Stimulated activated CD8-positive, alpha-beta memory T cell treated with anti-CD3 and anti-CD28 coated beads, Interleukin-12 subunit alpha, Interleukin-12 subunit beta, amount 100 ng/mL, for 24 hours (primary cell): ENCODE data around the gene OSGIN1.
"Not testable (repeated sequence)": the region's sequence is repeated elsewhere in the genome, so short reads cannot be mapped to it uniquely, and the experiment has no call there.

Experiments
- DNase-seq: peaks from one replicate; pipeline ENCODE4 v3.0.0-alpha.2; 2020; ENCODE audit errors: extremely low read depth

Gene OSGIN1

DNA sequence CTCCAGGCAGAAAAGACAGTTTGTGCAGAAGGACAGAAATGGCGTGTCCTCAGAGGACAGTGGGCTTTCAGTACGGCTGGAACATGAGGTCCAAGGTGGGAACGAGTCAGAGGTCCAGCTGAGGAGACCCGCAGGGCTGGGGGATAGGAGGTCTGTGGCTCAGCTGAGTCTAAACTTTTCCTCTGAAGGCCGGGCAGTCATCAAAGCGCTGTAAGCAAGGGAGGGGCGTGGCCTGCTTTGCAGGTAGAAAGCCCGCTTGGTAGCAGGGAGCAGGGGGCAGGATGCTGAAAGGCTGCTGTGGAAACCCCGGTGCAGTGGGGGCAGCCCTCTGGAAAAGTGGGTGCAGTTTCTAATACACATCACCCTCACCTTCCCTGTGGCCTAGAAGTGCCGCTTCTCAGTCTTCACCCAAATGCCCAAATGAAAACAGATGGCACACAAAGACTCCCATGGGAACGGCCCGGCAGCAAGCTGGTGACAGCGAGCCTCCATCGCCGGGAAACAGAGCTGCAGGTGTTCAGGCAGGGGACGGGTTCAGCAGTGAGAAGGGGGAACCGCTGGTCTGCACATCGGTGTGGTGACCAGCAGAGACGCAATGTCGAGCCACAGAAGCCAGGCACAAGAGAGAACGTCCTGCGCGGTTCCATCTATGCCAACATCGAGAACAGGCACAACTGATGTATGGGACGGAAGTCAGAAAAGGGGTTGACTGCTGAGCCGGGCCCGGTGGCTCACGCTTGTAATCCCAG, 12.2 kb upstream of the OSGIN1 start:
- no peak for DNase-seq

- not testable (repeated sequence) for DNase-seq
Measured at GRCh38 chr16:83941546-83941945, 11.5 kb upstream of the OSGIN1 start.

GRCh38 chr16:83942074-83942473, 11.0 kb upstream of the OSGIN1 start:
- no peak for DNase-seq

DNA sequence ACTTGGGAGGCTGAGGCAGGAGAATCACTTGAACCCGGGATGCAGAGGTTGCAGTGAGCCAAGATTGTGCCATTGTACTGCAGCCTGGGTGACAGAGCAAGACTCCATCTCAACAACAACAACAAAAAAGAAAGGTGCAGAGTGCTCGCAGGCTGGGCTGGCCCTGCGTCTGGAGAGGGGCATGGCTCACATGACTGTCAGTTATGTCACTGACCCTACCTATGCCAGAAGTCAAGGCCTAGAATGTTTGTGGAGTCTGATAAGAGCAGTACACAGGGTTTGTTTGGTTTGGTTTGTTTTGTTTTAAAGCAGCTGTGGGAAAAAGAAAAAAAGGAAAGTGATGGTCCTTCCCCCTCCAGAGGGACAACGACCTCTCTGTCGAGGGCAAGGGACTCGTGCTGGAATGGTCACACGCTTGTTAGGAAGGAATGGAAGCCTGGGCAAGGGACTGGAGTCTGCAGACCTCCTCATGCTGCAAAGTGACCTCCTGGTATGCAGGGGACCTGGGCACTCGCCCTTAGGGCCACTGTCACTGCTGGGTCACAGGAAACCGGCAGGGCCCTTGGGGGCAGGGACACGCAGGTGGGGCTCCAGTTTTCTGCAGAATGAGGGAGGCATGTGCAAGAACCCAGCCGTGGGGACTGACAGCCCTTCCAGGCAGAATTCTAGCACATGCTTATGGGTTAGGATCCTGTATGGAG, 10.1 kb upstream of the OSGIN1 start:
- DNase-seq: no peak

DNA sequence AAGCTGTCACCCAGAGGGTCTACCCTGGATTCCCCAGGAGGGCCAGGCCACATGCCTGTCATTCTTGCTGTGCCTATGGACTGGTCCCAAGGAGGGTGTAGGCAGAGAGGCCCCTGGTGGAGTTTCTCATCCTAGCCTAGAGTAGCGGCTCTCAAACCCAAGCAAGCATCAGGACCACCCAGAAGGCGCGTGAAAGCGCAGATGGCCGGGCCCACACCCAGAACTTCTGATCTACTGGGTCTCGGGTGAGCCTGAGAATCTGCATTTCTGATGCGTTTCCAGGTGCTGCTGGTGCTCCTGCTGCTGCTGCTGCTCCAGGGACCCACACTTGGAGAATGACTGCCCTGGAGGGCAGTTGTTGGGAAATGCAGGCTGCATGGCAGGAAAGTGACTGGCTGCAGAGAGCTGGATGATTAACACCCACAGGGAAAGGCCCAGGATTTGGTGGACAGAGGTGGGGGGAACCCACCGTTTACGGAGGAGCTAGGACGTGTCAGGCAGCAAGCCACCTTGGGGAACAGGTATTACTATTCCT, 9.5 kb upstream of the OSGIN1 start:
- no peak for DNase-seq

GRCh38 chr16:83945587-83945986, 7.5 kb upstream of the OSGIN1 start:
- no peak for DNase-seq

DNA sequence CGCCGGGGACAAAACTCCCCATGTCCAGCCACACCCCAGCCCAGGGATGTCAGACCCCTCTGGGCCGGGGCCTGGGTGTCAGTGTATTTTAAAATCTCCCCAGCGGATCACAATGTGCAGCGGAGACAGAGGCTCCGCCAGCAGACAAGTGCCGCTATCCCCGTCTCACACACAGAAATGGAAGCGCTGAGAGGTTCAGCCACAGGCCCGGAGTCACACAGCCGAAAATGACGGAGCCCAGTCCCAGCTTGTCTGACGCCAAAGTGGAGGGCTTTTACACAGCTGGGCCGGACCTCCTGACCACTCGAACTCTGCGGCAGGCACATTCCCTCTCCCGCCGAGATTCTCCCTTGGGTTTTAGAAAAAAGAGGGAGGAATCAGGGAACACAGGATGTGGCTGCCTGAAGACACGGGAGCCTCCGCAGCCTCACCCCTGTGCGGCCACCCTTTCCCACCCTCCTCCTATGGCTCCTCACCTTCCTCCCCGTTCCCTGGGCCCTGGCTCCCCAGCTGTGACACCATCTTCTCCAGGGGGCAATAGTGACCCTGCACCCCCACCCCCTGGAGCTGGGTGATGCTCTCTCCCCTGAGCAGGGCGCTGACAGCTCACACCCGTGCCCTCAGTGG, 6.8 kb upstream of the OSGIN1 start:
- no peak for DNase-seq

DNA sequence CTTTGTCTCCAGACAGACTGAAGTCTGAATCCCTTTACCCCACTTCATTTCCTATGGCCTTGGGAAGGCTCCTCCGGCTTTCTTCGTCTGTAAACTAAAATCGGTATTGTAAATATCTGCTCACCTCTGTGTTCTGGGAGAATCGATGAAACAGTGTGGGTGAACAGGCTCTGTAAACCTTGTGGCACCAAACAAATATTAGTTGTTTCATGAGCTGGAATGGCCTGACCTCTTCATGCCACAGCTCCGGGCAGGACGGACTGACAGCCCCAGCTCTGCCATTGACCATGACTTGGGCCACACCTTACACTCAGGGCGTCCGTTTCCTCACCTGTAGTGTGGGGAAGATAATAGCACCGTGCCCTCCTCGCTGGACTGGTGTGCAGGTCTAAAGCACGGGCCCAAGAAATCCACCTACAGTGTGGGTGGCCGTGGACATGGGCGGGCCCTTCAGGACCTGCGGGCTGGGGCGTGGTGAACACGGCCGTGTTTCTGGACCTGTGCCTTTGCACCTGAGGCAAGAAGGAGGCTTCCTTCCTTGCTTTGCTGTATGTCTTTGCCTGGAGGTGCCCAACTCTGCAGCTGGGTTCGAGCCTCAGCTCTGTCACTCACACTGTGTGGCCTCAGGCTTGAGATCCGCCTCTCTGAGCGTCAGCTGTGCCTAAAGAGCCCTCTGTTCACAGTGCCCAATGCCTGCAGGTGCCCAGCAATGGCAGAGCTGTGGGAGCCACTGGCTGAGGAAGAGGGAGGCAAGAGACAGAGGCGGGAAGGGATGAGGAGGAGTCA, 6.1 kb upstream of the OSGIN1 start:
- DNase-seq: no peak

GRCh38 chr16:83947642-83948234, 5.3 kb upstream of the OSGIN1 start:
- DNase-seq: no peak

- no peak for DNase-seq
Measured at GRCh38 chr16:83948914-83949723, 3.9 kb upstream of the OSGIN1 start.

GRCh38 chr16:83949724-83950001, 3.4 kb upstream of the OSGIN1 start:
- no peak for DNase-seq

DNA sequence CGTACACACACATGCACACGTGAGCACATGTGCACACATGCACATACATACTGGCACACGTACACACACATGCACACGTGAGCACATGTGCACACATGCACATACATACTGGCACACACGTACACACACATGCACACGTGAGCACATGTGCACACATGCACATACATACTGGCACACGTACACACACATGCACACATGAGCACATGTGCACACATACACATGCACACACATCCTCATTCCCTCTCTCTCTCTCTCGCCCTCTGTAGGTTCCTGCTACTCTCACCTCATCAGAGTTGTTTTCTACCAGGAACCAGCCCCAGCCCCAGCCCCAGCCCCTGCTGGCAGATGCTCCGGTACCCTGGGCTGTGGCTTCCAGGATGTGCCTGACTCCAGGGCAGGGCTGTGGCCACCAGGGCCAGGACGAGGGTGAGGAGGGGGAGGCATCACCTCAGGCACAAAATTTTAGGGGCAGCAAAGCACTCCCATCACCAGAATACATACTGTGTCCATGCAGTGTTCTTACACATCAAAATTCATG, 2.1 kb upstream of the OSGIN1 start:
- DNase-seq: not testable (repeated sequence)

DNA sequence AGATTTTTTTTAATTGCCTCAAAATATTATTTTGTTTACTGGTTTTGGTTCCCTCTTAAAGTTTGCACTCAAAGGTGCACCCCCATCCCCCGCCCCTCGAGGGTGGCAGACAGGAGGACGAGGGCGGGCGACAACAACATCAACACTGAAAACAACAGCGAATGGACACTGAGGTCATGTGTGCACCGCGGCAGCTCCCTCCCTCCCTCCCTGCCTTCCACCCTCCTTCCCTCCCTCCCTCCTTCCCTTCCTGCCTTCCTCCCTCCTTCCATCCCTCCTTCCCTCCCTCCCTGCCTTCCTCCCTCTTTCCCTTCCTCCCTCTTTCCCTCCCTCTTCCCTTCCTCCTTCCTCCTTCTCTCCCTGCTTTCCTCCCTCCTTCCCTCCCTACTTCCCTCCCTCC, 1.5 kb upstream of the OSGIN1 start:
- DNase-seq: no peak

DNA sequence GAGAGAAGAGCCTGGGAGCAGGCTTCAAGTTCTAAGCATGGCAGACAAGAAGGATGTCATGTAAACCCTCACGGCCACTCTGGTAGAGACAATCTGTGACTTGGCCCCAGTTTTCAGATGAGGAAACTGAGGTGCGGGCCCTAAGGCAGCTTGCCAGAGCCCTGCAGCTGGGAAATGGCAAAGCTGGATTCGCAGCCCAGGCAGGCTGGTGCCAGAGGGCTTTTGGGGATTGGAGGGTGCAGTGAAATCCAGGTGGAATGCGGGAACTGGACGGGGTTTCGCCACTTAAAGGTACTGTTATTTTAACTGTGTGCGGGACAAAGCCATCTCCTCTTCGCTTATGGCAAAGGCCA, 477 bp upstream of the OSGIN1 start:
- DNase-seq: no peak

GRCh38 chr16:83953796-83954576, 946 bp downstream of the OSGIN1 start:
- no peak for DNase-seq

DNA sequence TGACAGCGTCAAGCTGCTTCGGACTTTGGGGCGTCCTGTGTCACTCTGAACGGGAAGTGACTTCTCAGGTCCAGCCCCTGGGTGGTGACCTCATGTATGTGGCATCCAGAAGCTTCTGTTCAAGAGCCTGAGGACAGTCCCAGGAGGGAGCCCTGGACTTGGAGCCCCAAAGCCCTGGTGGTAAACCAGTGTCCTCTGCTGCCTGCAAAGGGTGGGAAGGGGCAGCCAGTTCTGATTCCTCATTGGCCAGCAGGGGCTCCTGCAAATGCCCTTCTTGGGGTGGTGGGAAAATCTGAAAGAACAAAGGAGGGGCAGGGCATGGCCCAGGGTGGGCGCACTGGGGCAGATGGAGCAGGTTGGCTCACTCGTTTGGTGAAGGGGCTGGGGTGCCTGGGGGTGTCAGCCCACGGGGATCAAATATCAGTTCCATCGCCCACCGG, 1.6 kb downstream of the OSGIN1 start:
- no peak for DNase-seq

DNA sequence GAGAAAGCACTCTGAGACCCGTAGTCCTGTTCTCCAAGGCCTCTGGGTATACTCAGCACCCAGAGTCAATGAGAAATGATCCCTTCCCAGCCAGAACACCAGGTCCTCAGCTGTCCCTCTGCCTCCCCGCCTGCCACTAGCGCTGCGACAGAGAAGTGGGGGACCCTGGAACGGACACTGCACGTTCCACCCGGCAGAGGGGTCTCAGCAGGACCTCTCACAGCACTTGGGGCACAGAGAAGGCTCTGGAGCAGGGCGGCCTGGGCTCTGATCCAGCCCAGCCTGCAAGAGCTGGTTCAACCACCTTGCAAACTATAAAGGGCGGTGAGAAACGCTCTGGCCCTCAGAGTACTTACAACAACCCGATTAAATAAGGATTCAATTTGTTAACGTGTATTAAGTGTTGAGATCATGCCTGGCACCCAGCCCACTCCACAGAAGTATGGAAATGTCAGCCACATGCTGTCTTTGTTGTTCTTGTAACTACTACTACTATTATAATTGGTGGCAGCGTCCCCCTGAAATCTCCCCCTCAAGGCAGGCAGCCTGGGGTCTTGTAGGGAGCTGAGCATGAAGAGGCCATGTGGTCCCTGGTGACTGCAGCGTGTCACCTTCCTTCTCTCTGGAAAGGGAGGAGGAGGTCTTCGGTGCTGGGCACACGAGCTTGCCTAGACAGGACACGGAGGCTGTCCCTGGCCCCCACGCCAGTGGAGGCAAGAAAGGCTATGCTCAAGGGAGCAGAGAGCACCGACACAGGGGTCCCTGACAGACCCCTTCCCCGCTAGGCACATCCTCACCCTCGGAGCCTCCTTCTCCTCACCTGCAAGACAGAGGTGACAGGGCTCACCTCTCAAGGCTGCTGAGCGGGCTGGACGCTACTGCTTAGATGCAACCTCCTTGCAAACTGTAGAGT, 2.4 kb downstream of the OSGIN1 start:
- DNase-seq: no peak

DNA sequence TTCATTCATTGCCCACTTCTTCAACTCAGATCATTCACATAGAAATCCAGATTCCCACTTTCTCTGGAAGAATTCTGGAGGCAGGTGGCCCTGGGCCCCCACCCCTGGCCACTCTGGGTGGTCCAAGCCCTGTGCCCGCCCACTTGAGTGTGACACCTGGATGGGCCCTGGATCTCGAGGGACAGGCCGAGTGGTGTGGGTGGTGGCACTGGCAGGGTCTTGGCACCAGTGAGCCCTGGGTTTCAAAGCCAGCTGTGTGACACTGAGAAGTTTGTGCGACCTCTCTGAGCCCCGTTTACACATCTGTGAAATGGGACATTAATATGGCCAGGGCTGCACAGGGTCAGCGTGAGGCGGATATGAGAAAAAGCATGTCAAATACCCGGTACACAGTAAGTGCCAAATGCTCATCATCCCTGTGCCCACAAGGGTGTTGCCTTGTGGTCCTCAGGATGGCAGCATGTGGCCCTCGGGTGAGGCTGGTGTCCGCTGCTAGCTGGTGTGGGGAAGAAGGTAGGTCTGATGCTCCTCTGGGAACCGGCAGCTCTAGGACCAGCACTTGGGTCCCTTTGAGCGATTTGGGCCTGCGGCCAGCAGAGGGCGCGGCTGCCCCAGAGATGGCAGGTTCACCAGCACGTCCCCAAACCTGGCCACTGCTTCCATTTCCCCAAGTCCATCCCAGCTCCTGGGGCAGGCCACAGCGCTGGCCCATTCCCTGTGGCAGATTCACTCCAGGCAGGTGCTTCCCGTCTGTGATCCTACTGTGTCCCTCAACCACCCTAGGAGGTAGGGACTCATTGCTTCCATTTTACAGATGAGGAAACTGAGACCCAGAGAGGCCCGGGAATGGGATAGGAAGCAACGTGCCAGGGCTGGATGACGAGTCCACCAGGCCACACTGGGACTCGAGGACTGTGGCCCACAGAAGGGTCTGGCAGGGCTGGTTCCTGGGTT, 3.6 kb downstream of the OSGIN1 start:
- DNase-seq: peak; percentile 37
